ENCODE results near the gene TOMM22. TPM values are rescaled to one million over a fixed set of nuclear protein-coding genes. Genes with fewer than 3 reads are reported as not detected.

TOMM22 gene
- total RNA-seq, 1 donor from 2014 or later, result 33.5 TPM

DNA sequence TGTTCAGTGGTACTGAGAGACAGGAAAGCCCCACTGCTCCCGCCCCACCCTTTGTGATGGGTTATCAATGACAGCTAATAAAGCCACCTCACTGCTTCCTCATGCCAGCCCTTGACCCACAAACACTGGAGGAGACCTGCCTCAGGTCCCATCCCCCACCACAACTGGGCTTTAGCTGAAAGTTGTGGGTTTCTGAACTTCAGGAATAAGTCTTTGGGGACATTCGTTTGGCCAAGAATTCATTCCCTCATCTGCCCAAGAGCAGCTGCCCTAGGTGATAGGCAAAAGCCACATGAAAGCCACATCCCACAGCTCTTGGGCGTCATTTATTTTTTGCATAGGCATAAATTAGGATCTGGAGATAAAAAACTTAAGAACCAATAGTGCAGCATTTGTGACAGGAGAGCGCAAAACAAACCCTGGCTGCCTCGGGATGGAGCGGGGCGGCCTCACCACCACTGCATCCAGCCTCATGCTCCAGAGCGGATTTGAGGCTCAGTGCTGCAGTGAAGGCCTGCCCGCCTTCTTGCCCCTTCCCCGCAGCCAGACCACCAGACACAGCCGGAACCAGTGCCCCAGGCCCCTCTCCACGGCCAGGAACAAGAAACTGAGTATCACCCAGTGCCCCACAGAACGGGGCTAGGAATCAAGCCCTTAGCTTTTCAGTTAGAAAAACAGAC is 52.8 kb downstream of the TOMM22 start:
- DNase-seq, result no peak

Other genes with a start within 250 kb of the TOMM22 start
- gene KCNJ4, start 226.8 kb upstream of the TOMM22 start, total RNA-seq, result 0.30 TPM
- 24.0 TPM for gene KDELR3, start 213.9 kb upstream of the TOMM22 start, total RNA-seq
- 516 TPM for gene DDX17, start 175.6 kb upstream of the TOMM22 start, total RNA-seq
- 5.6 TPM for gene DMC1, start 111.8 kb upstream of the TOMM22 start, total RNA-seq
- 3.2 TPM for gene FAM227A, start 25.6 kb upstream of the TOMM22 start, total RNA-seq
- 18.0 TPM for gene CBY1, start 25.3 kb upstream of the TOMM22 start, total RNA-seq
- gene JOSD1, start 19.0 kb downstream of the TOMM22 start, total RNA-seq, result 35.5 TPM
- 42.4 TPM for gene GTPBP1, start 24.0 kb downstream of the TOMM22 start, total RNA-seq
- gene SUN2, start 74.0 kb downstream of the TOMM22 start, total RNA-seq, result 50.6 TPM
- gene DNAL4, start 112.2 kb downstream of the TOMM22 start, total RNA-seq, result 9.5 TPM
- 2.5 TPM for gene NPTXR, start 162.1 kb downstream of the TOMM22 start, total RNA-seq
- 18.0 TPM for gene CBX6, start 190.3 kb downstream of the TOMM22 start, total RNA-seq